ENCODE results near the gene SEC14L5.

SEC14L5 gene

GRCh38 chr16:4913774-4914525, 44.2 kb upstream of the SEC14L5 start:
- no peak for DNase-seq (ENCODE audit: low read depth)
- no peak for TF ChIP-seq CTCF (IDR thresholded peaks at IDR 0.05; ENCODE audit: control insufficient read depth, extremely low read depth, insufficient read depth)
- H3K4me3 ChIP-seq (ENCODE audit: low read depth, low read length): no peak overlapping the region

GRCh38 chr16:4914528-4915225, 43.5 kb upstream of the SEC14L5 start:
- no peak for TF ChIP-seq CTCF (IDR thresholded peaks at IDR 0.05; ENCODE audit: control insufficient read depth, extremely low read depth, insufficient read depth)
- no peak overlapping the region for H3K4me3 ChIP-seq (ENCODE audit: low read depth, low read length)
- no peak for DNase-seq (ENCODE audit: low read depth)

- DNase-seq (ENCODE audit: low read depth): no peak
- TF ChIP-seq CTCF (IDR thresholded peaks at IDR 0.05; ENCODE audit: control insufficient read depth, extremely low read depth, insufficient read depth): no peak
- no peak overlapping the region for H3K4me3 ChIP-seq (ENCODE audit: low read depth, low read length)
Observed at GRCh38 chr16:4915226-4915761, 42.8 kb upstream of the SEC14L5 start.

GRCh38 chr16:4917117-4917516, 41.0 kb upstream of the SEC14L5 start:
- TF ChIP-seq CTCF (IDR thresholded peaks at IDR 0.05; ENCODE audit: control insufficient read depth, extremely low read depth, insufficient read depth): no peak
- no peak overlapping the region for H3K4me3 ChIP-seq (ENCODE audit: low read depth, low read length)
- no peak for DNase-seq (ENCODE audit: low read depth)

GRCh38 chr16:4918781-4919251, 39.3 kb upstream of the SEC14L5 start:
- H3K4me3 ChIP-seq (ENCODE audit: low read depth, low read length): no peak overlapping the region
- DNase-seq (ENCODE audit: low read depth): no peak
- TF ChIP-seq CTCF (IDR thresholded peaks at IDR 0.05; ENCODE audit: control insufficient read depth, extremely low read depth, insufficient read depth): no peak

GRCh38 chr16:4920826-4921225, 37.3 kb upstream of the SEC14L5 start:
- DNase-seq (ENCODE audit: low read depth): no peak
- TF ChIP-seq CTCF (IDR thresholded peaks at IDR 0.05; ENCODE audit: control insufficient read depth, extremely low read depth, insufficient read depth): no peak
- H3K4me3 ChIP-seq (ENCODE audit: low read depth, low read length): no peak overlapping the region

Measured in LNCaP clone FGC (cell line).